GM21390 (cell line): ENCODE results near the gene ZNF521.
"Not testable (repeated sequence)": the region's sequence is repeated elsewhere in the genome, so short reads cannot be mapped to it uniquely, and the experiment has no call there.

ENCODE experiments used
- ATAC-seq: cut with Tn5 transposase; IDR thresholded peaks from one replicate; pipeline ENCODE4 v1.9.1; 2021; ENCODE audit not compliant: unreplicated experiment

Gene ZNF521

GRCh38 chr18:25291150-25291549 lies 60.8 kb downstream of the ZNF521 start:
- ATAC-seq = no peak

GRCh38 chr18:25289001-25289631 lies 62.9 kb downstream of the ZNF521 start:
- no peak for ATAC-seq

GRCh38 chr18:25288340-25288938 lies 63.5 kb downstream of the ZNF521 start:
- no peak for ATAC-seq

- no peak for ATAC-seq
Measured at GRCh38 chr18:25287106-25287505, 64.9 kb downstream of the ZNF521 start.

GRCh38 chr18:25284861-25285550 lies 67.0 kb downstream of the ZNF521 start:
- ATAC-seq = no peak

GRCh38 chr18:25284281-25284680 lies 67.7 kb downstream of the ZNF521 start:
- ATAC-seq = no peak

- no peak for ATAC-seq
Measured at GRCh38 chr18:25283781-25284180, 68.2 kb downstream of the ZNF521 start.

GRCh38 chr18:25282896-25283703 lies 68.9 kb downstream of the ZNF521 start:
- no peak for ATAC-seq

GRCh38 chr18:25282282-25282681 lies 69.7 kb downstream of the ZNF521 start:
- ATAC-seq = no peak

GRCh38 chr18:25281556-25281955 lies 70.4 kb downstream of the ZNF521 start:
- ATAC-seq = no peak

- no peak for ATAC-seq
Measured at GRCh38 chr18:25279961-25280360, 72.0 kb downstream of the ZNF521 start.

- ATAC-seq = no peak
Measured at GRCh38 chr18:25279556-25279955, 72.4 kb downstream of the ZNF521 start.

- no peak for ATAC-seq
Measured at GRCh38 chr18:25279133-25279532, 72.8 kb downstream of the ZNF521 start.

GRCh38 chr18:25278394-25278793 lies 73.6 kb downstream of the ZNF521 start:
- ATAC-seq = no peak

GRCh38 chr18:25275412-25276001 lies 76.5 kb downstream of the ZNF521 start:
- ATAC-seq = no peak

GRCh38 chr18:25274926-25275325 lies 77.0 kb downstream of the ZNF521 start:
- no peak for ATAC-seq

- ATAC-seq = not testable (repeated sequence)
Measured at GRCh38 chr18:25266931-25267527, 84.9 kb downstream of the ZNF521 start.

- ATAC-seq = no peak
Measured at GRCh38 chr18:25262920-25263319, 89.0 kb downstream of the ZNF521 start.

GRCh38 chr18:25261768-25262167 lies 90.2 kb downstream of the ZNF521 start:
- no peak for ATAC-seq

GRCh38 chr18:25256439-25256838 lies 95.5 kb downstream of the ZNF521 start:
- ATAC-seq = no peak

- no peak for ATAC-seq
Measured at GRCh38 chr18:25253779-25254178, 98.2 kb downstream of the ZNF521 start.
